HS-5 (cell line): ENCODE data around the gene PPP2R5A.

Experiments used
- DNase-seq: peaks from one replicate; pipeline ENCODE4 v3.0.0-alpha.2; 2012; ENCODE audit warnings: low read depth

PPP2R5A gene

GRCh38 chr1:212284744-212285684 lies at the start of gene PPP2R5A:
PPP2R5A (plus strand) TSS chr1:212285410; CDS start chr1:212286111, 701 bp downstream.
- DNase-seq: peak; percentile 93

- DNase-seq: no peak
Observed at GRCh38 chr1:212235857-212236256, 49.4 kb upstream of the PPP2R5A start.

GRCh38 chr1:212236664-212237220 lies 48.5 kb upstream of the PPP2R5A start:
- no peak for DNase-seq

- DNase-seq: no peak
Observed at GRCh38 chr1:212237651-212238050, 47.6 kb upstream of the PPP2R5A start.

- DNase-seq: no peak
Observed at GRCh38 chr1:212238552-212238951, 46.7 kb upstream of the PPP2R5A start.

GRCh38 chr1:212241501-212241900 lies 43.7 kb upstream of the PPP2R5A start:
- DNase-seq: no peak

GRCh38 chr1:212241957-212242287 lies 43.3 kb upstream of the PPP2R5A start:
- no peak for DNase-seq

GRCh38 chr1:212242288-212242984 lies 42.8 kb upstream of the PPP2R5A start:
- no peak for DNase-seq

- no peak for DNase-seq
Observed at GRCh38 chr1:212242985-212243308, 42.3 kb upstream of the PPP2R5A start.

GRCh38 chr1:212244441-212244840 lies 40.8 kb upstream of the PPP2R5A start:
- no peak for DNase-seq

GRCh38 chr1:212247179-212247721 lies 38.0 kb upstream of the PPP2R5A start:
- no peak for DNase-seq

GRCh38 chr1:212247988-212248387 lies 37.2 kb upstream of the PPP2R5A start:
- no peak for DNase-seq

- no peak for DNase-seq
Observed at GRCh38 chr1:212254853-212255363, 30.3 kb upstream of the PPP2R5A start.

GRCh38 chr1:212255705-212256307 lies 29.4 kb upstream of the PPP2R5A start:
- no peak for DNase-seq

- DNase-seq: no peak
Observed at GRCh38 chr1:212256369-212256768, 28.8 kb upstream of the PPP2R5A start.

- no peak for DNase-seq
Observed at GRCh38 chr1:212257157-212257556, 28.1 kb upstream of the PPP2R5A start.

GRCh38 chr1:212259693-212260480 lies 25.3 kb upstream of the PPP2R5A start:
- no peak for DNase-seq

- DNase-seq: no peak
Observed at GRCh38 chr1:212260557-212261355, 24.5 kb upstream of the PPP2R5A start.

GRCh38 chr1:212261361-212261929 lies 23.8 kb upstream of the PPP2R5A start:
- no peak for DNase-seq

- DNase-seq: no peak
Observed at GRCh38 chr1:212267017-212267416, 18.2 kb upstream of the PPP2R5A start.
